H1 (cell line): Measurements from ENCODE around the gene MRPL39. TPM values are rescaled to one million over a fixed set of nuclear protein-coding genes. Genes with fewer than 3 reads are reported as not detected.

Experiments used
- CTCF ChIA-PET: fragments of 300-600 bp; sonication (Branson Sonifier 250); formaldehyde crosslinking; loops from one replicate; lab custom pipeline; 2021; ENCODE audit not compliant: partially characterized antibody; lab: Charles Lee
- POLR2A ChIA-PET: fragments of 300-600 bp; sonication (Branson Sonifier 250); formaldehyde crosslinking; loops from one replicate; lab custom pipeline; 2021; ENCODE audit warnings: inconsistent platforms; ENCODE audit not compliant: partially characterized antibody; lab: Charles Lee
- DNase-seq, 2 experiments: peaks; one replicate each; pipeline versions ENCODE4 v3.0.0 to v3.0.0-alpha.2; 2010 to 2022; ENCODE audit warnings: low spot score in 2 of 2, low read depth in 1 of 2, mixed read lengths in 1 of 2
- FAIRE-seq: peaks from 2 replicates; lab custom pipeline; 2011; peaks lifted over from hg19 to GRCh38; lab: Jason Lieb, UNC
- H2AFZ ChIP-seq: 2 replicates; pipeline ENCODE4 v1.8.1; 2012; ENCODE audit warnings: low read length, inconsistent platforms
- H2AK5ac ChIP-seq: 2 replicates; pipeline ENCODE4 v1.6.1; 2013; ENCODE audit warnings: low read depth, low read length
- H2BK120ac ChIP-seq: replicated peaks from 2 replicates; pipeline ENCODE3; 2013; ENCODE audit warnings: low read depth, low read length, inconsistent platforms
- H2BK12ac ChIP-seq: 2 replicates; pipeline ENCODE4 v1.6.1; 2013; ENCODE audit warnings: low read depth, low read length
- H2BK15ac ChIP-seq: 2 replicates; pipeline ENCODE4 v1.6.1; 2013; ENCODE audit warnings: low read length
- H2BK20ac ChIP-seq: 2 replicates; pipeline ENCODE4 v1.6.1; 2013; ENCODE audit warnings: low read length
- H2BK5ac ChIP-seq: 2 replicates; pipeline ENCODE4 v1.6.1; 2013; ENCODE audit warnings: low read depth, low read length
- H3K14ac ChIP-seq: 2 replicates; pipeline ENCODE4 v1.6.1; 2013; ENCODE audit warnings: inconsistent platforms; ENCODE audit not compliant: insufficient read length
- H3K18ac ChIP-seq: 2 replicates; pipeline ENCODE4 v1.6.1; 2013; ENCODE audit warnings: low read length; ENCODE audit errors: extremely low read depth
- H3K23ac ChIP-seq: 2 replicates; pipeline ENCODE4 v1.6.1; 2013; ENCODE audit warnings: inconsistent platforms; ENCODE audit not compliant: insufficient read length
- H3K23me2 ChIP-seq: 2 replicates; pipeline ENCODE4 v1.6.1; 2013; ENCODE audit warnings: low read depth, low read length
- H3K27ac ChIP-seq: 2 replicates; pipeline ENCODE4 v1.6.1; 2011; ENCODE audit warnings: low read depth, low read length, inconsistent platforms
- H3K27me3 ChIP-seq, 4 experiments: replicated peaks in 1 of 4; 1 replicate in 1 of 4; 2 replicates in 3 of 4; pipeline versions ENCODE4 v1.6.1 to v1.8.1; 2011 to 2013; ENCODE audit warnings: low read length in 3 of 4, mild to moderate bottlenecking in 3 of 4, inconsistent platforms in 2 of 4, mixed read lengths in 2 of 4, moderate library complexity in 1 of 4; ENCODE audit not compliant: control insufficient read depth in 3 of 4, insufficient read depth in 3 of 4; ENCODE audit errors: extremely low read depth in 1 of 4
- H3K36me3 ChIP-seq, 4 experiments: 2 replicates each; pipeline versions ENCODE4 v1.6.1 to v1.8.1; 2011 to 2013; ENCODE audit warnings: mild to moderate bottlenecking in 4 of 4, low read length in 3 of 4, moderate library complexity in 2 of 4, control low read depth in 1 of 4, inconsistent platforms in 1 of 4; ENCODE audit not compliant: insufficient read depth in 4 of 4, control insufficient read depth in 2 of 4
- H3K4ac ChIP-seq: replicated peaks from 2 replicates; pipeline ENCODE3; 2013; ENCODE audit warnings: low read length, low read depth, mixed read lengths, inconsistent platforms; ENCODE audit not compliant: insufficient read length
- H3K4me1 ChIP-seq, 4 experiments: replicated peaks in 1 of 4; 1 replicate in 1 of 4; 2 replicates in 3 of 4; pipeline versions ENCODE4 v1.6.1 to v1.8.1; 2011 to 2013; ENCODE audit warnings: low read length in 3 of 4, inconsistent platforms in 2 of 4, mixed read lengths in 1 of 4; ENCODE audit not compliant: insufficient read depth in 4 of 4, control insufficient read depth in 3 of 4
- H3K4me2 ChIP-seq, 2 experiments: 2 replicates each; pipeline versions ENCODE4 v1.6.1 to v1.8.1; 2011 to 2013; ENCODE audit warnings: low read depth in 2 of 2, low read length in 2 of 2, control low read depth in 1 of 2, inconsistent platforms in 1 of 2, mild to moderate bottlenecking in 1 of 2; ENCODE audit not compliant: insufficient read depth in 1 of 2
- H3K4me3 ChIP-seq, 4 experiments: fragments of 200-600, 300-600 bp in 1 of 4; sonication (generic), shearing (Covaris generic), sonication (Bioruptor Twin) in 1 of 4; 2 replicates each; pipeline versions ENCODE4 v1.5.1 to v1.8.1; 2011 to 2016; ENCODE audit warnings: low read length in 4 of 4, low read depth in 3 of 4, control low read depth in 2 of 4, inconsistent platforms in 2 of 4, mild to moderate bottlenecking in 2 of 4, mixed read lengths in 1 of 4, moderate library complexity in 1 of 4; ENCODE audit not compliant: insufficient read depth in 2 of 4; ENCODE audit errors: extremely low read depth in 1 of 4
- H3K56ac ChIP-seq: replicated peaks from 2 replicates; pipeline ENCODE3; 2013; ENCODE audit warnings: low read depth, mild to moderate bottlenecking, mixed read lengths, low read length, inconsistent platforms; ENCODE audit not compliant: insufficient read length
- H3K79me1 ChIP-seq: 2 replicates; pipeline ENCODE4 v1.6.1; 2013; ENCODE audit warnings: low read depth, low read length, control low read depth
- H3K79me2 ChIP-seq, 2 experiments: 2 replicates each; pipeline versions ENCODE4 v1.6.1 to v1.8.1; 2012 to 2013; ENCODE audit warnings: low read length in 2 of 2, mild to moderate bottlenecking in 2 of 2, inconsistent platforms in 1 of 2; ENCODE audit not compliant: insufficient read depth in 2 of 2, control insufficient read depth in 1 of 2
- H3K9ac ChIP-seq, 4 experiments: replicated peaks in 1 of 4; 1 replicate in 1 of 4; 2 replicates in 3 of 4; pipeline versions ENCODE4 v1.6.1 to v1.8.1; 2011 to 2013; ENCODE audit warnings: low read depth in 3 of 4, low read length in 3 of 4, control low read depth in 2 of 4, mild to moderate bottlenecking in 2 of 4, moderate library complexity in 2 of 4, inconsistent platforms in 1 of 4; ENCODE audit errors: extremely low read depth in 1 of 4
- H3K9me3 ChIP-seq, 2 experiments: 2 replicates each; pipeline versions ENCODE4 v1.6.1 to v1.8.1; 2012 to 2013; ENCODE audit warnings: mild to moderate bottlenecking in 2 of 2, moderate library complexity in 2 of 2, control low read depth in 1 of 2, inconsistent platforms in 1 of 2, low read depth in 1 of 2, low read length in 1 of 2, mixed read lengths in 1 of 2; ENCODE audit not compliant: insufficient read depth in 2 of 2
- H4K20me1 ChIP-seq, 2 experiments: replicated peaks in 1 of 2; 2 replicates each; pipeline versions ENCODE3 to v1.8.1; 2011 to 2013; ENCODE audit warnings: inconsistent platforms in 2 of 2, low read length in 2 of 2, mild to moderate bottlenecking in 1 of 2; ENCODE audit not compliant: insufficient read depth in 2 of 2, control insufficient read depth in 1 of 2
- H4K5ac ChIP-seq: 2 replicates; pipeline ENCODE4 v1.6.1; 2013; ENCODE audit warnings: low read length, low read depth, mixed read lengths, inconsistent platforms; ENCODE audit not compliant: insufficient read length
- H4K8ac ChIP-seq: 2 replicates; pipeline ENCODE4 v1.8.0; 2013; ENCODE audit warnings: mild to moderate bottlenecking, moderate library complexity, low read length, inconsistent platforms; ENCODE audit not compliant: insufficient read depth; ENCODE audit errors: extremely low read depth
- H4K91ac ChIP-seq: replicated peaks from 2 replicates; pipeline ENCODE3; 2013; ENCODE audit warnings: low read length, mixed read lengths, inconsistent platforms; ENCODE audit not compliant: insufficient read length
- BCL11A ChIP-seq, 2 experiments: IDR thresholded peaks; one replicate each; pipeline ENCODE4 v1.6.1; 2011; ENCODE audit warnings: low read depth in 2 of 2, low read length in 2 of 2, mild to moderate bottlenecking in 2 of 2
- WGBS, 2 experiments: shearing (Covaris generic) in 1 of 2; methylation state at CpG; one replicate each; pipeline versions ENCODE4 v1.1.6 to v1.1.7; 2013 to 2015; ENCODE audit warnings: low lambda C conversion rate in 2 of 2, mixed read lengths in 2 of 2, inconsistent platforms in 1 of 2, low coverage in 1 of 2, missing lambda C conversion rate in 1 of 2; ENCODE audit not compliant: insufficient replicate concordance in 2 of 2, insufficient coverage in 1 of 2, insufficient read length in 1 of 2; ENCODE audit errors: extremely low coverage in 1 of 2, missing lambda C conversion rate in 1 of 2; 5-methylcytosine and 5-hydroxymethylcytosine counted together
- polyA plus RNA-seq, 7 experiments: library from polyadenylated mRNA; depleted of rRNA in 3 of 7; stranded (reverse) in 5 of 7; unstranded in 2 of 7; fragments of >200 nt in 5 of 7; fragments of 200-250 nt in 2 of 7; gene quantifications; 1 replicate in 5 of 7; 2 replicates in 1 of 7; 4 replicates in 1 of 7; pipeline versions ENCODE4 v1.2.1 to v1.2.3, GENCODE V29; 2011 to 2013; ENCODE audit warnings: missing spikeins in 2 of 7, mixed read lengths in 2 of 7
- total RNA-seq: library from RNA; stranded (reverse); fragmentation: NEBNext Ultra II Directional; extraction: Animal tissue kit (Norgen Biotek cat#: 25700); gene quantifications from 2 replicates; pipeline ENCODE4 v1.2.1, GENCODE V29; 2021

MRPL39 gene
- total and polyA plus RNA-seq, 2 of the 8 experiments (the other 6 are each of a cell fraction or from before 2014, with no cell fraction given), result 20.3 to 43.2 TPM

DNA sequence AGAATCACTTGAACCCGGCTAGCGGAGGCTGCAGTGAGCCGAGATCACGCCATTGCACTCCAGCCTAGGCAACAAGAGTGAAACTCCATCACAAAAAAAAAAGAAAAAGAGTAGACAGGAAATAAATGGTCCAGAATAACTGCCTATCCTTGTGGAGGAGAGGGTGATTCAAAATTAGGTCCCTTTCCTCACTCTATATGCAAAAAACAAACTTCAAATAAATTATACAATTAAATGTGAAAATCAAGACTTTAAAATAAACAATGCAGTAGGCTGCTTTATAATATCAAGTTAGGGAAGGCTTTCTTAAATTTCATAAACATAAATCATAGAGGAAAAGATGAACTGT lies 26.4 kb downstream of the MRPL39 start:
- Histone ChIP-seq H4K20me1 (peaks cover 0 to 2% of the 10 kb centered on the region in 2 experiments), H2BK20ac (no peak overlapping the region), H4K91ac (no peak overlapping the region), H2AK5ac (no peak overlapping the region), H3K36me3 (no peaks in the 10 kb centered on the region; a peak in 1 of 8 replicates), H4K5ac (no peak overlapping the region), H3K56ac (no peak overlapping the region), H3K4me2 (no peak overlapping the region), H3K4me1 (no peaks in the 10 kb centered on the region), H2BK120ac (no peak overlapping the region), H3K27me3 (no peaks in the 10 kb centered on the region), H3K23me2 (no peaks in the 10 kb centered on the region), H3K4me3 (no peak overlapping the region), H3K9ac (no peak overlapping the region), H2BK12ac (no peak overlapping the region), H3K79me2 (no peaks in the 10 kb centered on the region), H3K23ac (no peak overlapping the region), H2BK15ac (no peak overlapping the region), H3K18ac (no peak overlapping the region), H2BK5ac (no peak overlapping the region), H3K4ac (no peak overlapping the region), H4K8ac (no peak overlapping the region), H3K9me3 (no peaks in the 10 kb centered on the region), H3K27ac (no peak overlapping the region), H2AFZ (no peak overlapping the region), H3K79me1 (no peaks in the 10 kb centered on the region), H3K14ac (no peak overlapping the region)
- no peak for TF ChIP-seq BCL11A (IDR thresholded peaks at IDR 0.05; ENCODE audit: low read depth in 2 of 2, low read length in 2 of 2)
- FAIRE-seq, result no peak
- WGBS, 2 experiments, result 100% methylated on average over 4 of the region's 4 CpGs; no CpG with 5 or more reads in 1 of the 2 experiments
- POLR2A ChIA-PET, result no interaction called here
- DNase-seq, result no peak
- CTCF ChIA-PET, result no interaction called here
